GM18507 (cell line): Measurements from ENCODE around the gene SELE.

Experiments used
- DNase-seq: peaks from one replicate; pipeline ENCODE4 v3.0.0; 2011; ENCODE audit warnings: low read depth; ENCODE audit not compliant: insufficient read length; ENCODE audit errors: extremely low spot score
- FAIRE-seq: peaks from 2 replicates; lab custom pipeline; 2011; peaks lifted over from hg19 to GRCh38; lab: Jason Lieb, UNC

SELE gene

DNA sequence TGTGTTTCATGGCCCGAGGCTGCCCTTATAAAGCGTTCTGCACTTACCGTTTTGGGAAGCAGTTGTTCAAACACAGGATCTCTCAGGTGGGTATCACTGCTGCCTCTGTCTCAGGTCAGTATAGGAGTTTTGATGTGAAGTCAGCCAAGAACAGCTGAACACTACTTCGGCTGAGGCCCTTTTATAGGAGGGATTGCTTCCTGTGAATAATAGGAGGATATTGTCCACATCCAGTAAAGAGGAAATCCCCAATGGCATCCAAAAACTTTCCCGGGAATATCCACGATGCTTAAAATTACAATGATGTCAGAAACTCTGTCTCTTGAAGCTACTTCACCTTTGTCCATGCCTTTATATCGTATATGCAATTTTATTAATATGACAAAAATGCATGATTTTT, at the start of gene SELE:
Gene SELE, minus strand, starts transcription at position 156 of the 400 bp plus-strand sequence. CDS start 467 bp downstream, outside the sequence.
- no peak for DNase-seq
- no peak for FAIRE-seq

- DNase-seq, result no peak
- FAIRE-seq, result no peak
Observed at GRCh38 chr1:169782596-169782995, 48.7 kb upstream of the SELE start.

- DNase-seq, result no peak
- no peak for FAIRE-seq
Observed at GRCh38 chr1:169779970-169780369, 46.1 kb upstream of the SELE start.

- FAIRE-seq (no peak), DNase-seq (no peak)
Observed at GRCh38 chr1:169779150-169779549, 45.3 kb upstream of the SELE start.

- FAIRE-seq (no peak), DNase-seq (no peak)
Observed at GRCh38 chr1:169776440-169776839, 42.6 kb upstream of the SELE start.

DNA sequence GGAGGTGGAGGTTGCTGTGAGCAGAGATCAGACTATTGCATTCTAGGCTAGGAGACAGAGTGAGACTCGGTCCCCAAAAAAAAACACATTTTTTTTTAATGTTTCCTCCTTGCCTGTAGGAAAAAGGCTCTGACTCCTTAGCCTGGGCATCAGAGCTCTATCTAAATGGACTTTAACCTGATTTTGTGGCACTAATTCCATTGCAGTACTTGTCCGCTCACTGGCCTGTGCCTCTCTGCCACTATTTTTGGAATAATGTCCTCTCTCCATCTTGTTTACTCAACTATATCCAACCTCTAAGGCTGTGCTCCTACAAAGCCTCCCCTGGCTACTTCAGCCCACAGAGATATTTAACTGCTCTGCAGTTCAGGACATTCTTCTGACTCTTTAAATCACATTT, 34.3 kb upstream of the SELE start:
- DNase-seq, result no peak
- FAIRE-seq, result no peak

GRCh38 chr1:169765580-169766331, 31.9 kb upstream of the SELE start:
- DNase-seq, result no peak
- no peak for FAIRE-seq

DNA sequence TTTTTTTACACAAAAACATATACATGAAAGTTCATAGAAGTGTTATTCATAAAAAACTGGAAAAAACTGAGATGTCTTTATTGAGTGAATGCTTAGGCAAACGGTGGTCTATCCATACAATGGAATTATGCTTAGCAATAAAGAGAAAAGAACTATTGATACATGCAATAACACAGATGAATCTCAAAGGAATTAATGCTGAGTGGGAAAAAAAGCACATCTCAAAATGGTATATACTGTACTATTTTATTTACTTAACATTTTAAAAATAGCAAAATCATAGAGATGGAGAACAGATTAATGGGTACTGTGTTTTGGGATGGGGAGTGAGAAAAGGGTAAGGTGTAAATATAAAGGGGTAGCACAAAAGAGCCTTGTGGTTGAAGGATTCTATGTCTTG, 31.0 kb upstream of the SELE start:
- DNase-seq (no peak), FAIRE-seq (no peak)

- no peak for DNase-seq
- FAIRE-seq, result no peak
Observed at GRCh38 chr1:169762699-169763098, 28.8 kb upstream of the SELE start.

DNA sequence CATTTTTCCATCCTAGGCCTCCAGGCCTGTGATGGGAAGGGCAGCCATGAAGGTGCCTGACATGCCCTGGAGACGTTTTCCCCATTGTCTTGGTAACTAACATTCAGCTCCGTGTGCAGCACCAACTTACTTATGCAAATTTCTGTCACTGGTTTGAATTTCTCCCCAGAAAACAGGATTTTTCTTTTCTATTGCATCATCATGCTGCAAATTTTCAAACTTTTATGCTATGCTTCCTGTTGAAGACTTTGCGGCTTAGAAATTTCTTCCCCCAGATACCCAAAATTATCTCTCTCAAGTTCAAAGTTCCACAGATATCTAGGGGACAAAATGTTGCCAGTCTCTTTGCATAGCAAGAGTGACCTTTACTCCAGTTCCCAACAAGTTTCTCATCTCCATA, 25.2 kb upstream of the SELE start:
- DNase-seq (no peak), FAIRE-seq (no peak)

DNA sequence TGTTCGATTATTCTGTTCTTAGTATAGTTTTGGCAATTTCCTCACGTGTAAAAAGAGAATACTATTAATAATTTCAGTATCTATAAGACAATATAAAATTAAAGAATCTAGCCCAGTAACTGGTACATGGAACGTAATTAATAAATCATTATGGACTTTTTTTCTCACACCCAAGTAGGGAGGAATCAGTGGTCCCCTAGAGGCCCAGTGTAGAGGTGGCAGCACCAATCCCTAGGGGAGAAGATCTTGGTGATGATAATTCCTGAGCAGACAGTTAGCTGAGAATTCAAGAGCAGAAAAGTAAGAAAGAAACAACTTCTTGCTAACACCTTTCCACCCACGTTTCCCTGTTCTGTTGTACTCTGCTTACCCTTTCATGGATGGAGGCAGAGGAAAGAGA, 19.7 kb upstream of the SELE start:
- FAIRE-seq (no peak), DNase-seq (no peak)

- DNase-seq (no peak), FAIRE-seq (no peak)
Observed at GRCh38 chr1:169750041-169750440, 16.2 kb upstream of the SELE start.

DNA sequence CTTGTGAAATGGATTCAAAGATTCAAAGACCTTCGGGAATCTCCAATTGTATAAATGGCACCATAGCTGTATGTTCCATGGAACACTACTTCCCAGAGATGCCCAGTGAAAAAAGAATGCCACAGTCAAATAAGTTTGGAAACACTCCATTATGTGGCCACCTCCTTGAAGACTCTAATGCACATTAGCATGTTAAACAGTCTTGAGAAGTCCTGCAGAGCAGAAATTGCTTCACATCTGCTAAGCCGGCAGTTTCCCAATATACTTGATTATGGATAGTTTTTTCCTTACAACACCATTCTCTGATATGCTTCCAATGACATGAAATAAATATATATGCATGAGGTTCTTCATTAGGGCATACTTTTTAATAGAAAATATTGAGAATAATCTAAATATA, 12.7 kb upstream of the SELE start:
- no peak for FAIRE-seq
- no peak for DNase-seq

DNA sequence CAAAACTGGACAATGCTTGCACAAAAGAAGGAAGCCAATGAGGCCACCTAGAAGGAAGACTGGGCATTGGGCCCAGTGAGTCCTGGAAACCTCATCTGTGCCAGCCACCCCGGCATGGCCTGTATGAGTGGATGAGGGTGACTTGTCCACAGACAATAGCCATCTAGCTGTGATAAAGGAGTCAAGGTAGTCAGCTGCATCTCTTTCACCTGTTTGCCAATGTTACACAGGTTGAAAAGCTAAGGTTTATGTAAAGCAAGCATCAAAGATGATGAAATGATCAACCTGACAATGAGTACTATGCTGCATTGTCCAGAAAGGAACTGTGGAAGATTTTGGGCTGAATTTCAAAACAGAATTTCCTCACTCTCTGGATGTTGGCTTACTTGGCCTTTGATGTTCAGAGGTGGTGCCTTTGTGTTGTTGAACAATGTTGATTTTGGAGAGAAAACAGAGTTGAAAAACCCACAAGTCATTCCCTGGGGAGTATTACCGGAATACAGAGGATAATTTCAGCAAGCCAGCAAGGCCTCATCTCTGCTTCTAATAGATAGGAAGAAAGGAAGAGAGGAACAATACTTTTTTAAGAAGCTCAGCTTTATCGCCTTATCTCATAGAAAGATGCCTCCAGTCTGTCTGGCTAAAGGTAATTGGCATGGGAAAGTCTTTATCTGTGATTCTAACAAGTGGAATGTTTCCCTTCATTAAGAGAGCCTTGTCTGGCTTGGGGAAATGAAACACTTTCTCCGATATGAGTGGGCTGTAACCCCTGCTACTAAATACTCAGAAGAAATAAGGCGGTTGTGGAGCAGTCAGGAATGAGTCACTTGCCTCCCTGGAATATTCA, 11.4 kb upstream of the SELE start:
- FAIRE-seq (no peak), DNase-seq (no peak)

DNA sequence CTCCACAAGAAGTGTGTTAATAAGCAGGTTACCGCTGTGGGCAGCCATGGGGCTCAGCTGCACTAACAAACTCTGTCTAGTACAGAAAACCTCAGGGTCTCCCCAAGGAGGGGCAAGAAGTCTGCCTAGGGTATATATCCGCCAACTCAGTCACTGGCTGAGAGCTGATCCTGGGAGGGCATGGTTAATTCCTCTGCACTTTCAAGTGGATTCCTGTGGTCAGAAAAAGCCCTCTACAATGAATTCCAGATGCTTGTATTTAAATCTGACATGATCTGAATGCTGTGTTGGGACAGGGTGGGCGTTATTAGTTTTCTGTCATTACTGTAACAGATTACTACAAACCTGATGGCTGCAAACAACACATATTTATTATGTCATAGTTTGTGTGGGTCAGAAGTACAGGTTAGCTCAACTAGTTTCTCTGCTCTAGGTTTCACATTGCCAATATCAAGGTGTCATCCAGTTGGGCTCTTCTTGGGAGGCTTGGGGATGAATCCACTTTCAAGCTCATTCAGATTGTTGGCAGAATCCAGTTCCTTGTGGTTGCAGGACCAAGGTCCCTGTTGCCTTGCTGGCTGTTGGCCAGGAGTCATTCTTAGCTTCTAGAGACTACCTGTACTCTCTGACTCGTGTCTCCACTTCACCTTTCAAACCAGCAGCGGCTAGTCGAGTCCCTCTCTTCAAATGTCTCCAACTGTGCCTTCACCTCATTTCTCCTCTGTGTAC, 8.0 kb upstream of the SELE start:
- DNase-seq, result no peak
- no peak for FAIRE-seq

DNA sequence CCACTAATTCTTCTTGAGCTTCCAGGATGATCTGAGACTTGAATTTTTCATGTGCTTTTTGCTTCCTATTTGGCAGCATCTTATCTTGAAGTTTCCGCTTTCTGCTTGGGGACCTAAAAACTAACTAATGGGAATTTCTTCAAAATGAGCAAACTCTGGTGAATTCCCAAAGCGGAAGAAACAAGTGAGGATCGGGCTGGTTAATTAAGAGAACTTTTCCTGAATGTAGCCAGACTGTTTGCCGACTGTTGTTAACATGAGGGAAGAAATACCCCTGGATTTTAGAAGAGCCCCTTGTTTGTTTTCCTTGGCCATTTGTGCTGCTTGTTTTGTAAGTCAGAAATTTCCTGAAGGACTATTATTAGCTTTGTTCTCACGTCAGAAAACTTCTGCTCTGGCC, 6.1 kb upstream of the SELE start:
- DNase-seq (no peak), FAIRE-seq (no peak)

DNA sequence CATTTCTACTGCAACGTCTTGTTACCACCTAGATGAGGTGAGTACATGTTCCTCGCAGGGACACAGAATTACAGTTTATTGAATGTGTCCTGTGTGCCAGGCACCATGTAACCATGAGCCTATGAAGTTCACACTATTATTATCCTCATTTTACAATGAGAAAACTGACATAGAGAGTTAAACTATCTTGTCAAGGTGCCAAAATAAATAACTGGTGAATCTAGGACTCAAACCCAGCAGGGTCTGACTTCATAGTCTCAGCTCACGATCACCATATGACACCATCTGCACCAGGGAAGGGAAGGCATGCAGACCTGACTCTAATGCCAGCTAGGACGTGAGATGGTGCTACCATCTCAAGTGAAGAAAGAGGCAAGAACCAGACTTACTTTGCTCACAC, 2.4 kb downstream of the SELE start:
- FAIRE-seq (no peak), DNase-seq (no peak)

DNA sequence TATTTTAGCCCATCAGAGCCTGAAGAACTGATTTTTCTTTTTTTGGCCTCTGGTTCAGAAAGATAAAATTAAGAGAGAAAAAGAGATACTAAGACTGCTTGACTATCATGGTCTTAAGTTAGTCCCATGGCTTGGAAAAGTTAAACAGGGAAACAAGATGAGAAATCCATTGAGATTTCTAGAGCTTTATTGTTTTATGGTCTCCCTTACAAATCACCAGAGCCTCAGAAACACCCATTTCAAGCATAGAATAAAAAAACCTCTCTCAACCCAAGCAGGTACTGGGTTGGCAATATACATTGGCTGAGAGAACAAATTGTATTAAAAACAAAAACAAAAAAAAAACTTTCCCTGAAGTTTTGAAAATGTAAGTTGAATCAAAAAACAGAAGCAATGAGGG, 3.9 kb downstream of the SELE start:
- FAIRE-seq, result no peak

DNA sequence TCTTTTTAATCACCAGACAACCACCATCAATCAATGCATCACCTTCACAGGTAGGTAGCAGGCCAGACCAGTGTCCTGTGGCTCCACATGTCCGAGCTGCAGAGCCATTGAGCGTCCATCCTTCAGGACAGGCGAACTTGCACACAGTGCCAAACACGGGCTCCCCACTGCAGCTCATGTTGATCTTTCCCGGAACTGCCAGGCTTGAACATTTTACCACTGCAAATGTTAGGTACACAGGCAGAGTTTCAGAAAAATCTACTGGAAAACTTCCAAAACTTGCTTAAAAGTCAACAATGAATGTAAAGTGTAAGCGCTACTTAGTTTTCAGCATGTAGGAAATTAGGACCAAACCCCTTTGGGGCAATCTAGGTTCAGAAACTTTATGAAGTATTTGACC, 6.6 kb downstream of the SELE start:
- DNase-seq (no peak), FAIRE-seq (no peak)

More for the DNA sequence above, 3.9 kb downstream of the SELE start:
- no peak for DNase-seq

- FAIRE-seq (no peak), DNase-seq (no peak)
Observed at GRCh38 chr1:169726851-169727250, 7.0 kb downstream of the SELE start.
